Body of pancreas (tissue), 4 donors: ENCODE measurements around the gene TSKS. TPM values are rescaled to one million over a fixed set of nuclear protein-coding genes. Genes with fewer than 3 reads are reported as not detected.

ENCODE experiments used
- ATAC-seq: fragments of 150-250 bp; one replicate; pipeline ENCODE4 v1.9.1; 2016
- DNase-seq, 4 donors: peaks; one replicate each; pipeline ENCODE4 v3.0.0-alpha.2; 2019
- H3K27ac ChIP-seq, 4 donors: fragments of 200-600 bp; sonication (generic); 1 replicate in 3 of 4; 2 replicates in 1 of 4; pipeline versions ENCODE4 v1.5.1 to v1.6.1; 2016 to 2019; ENCODE audit warnings: mild to moderate bottlenecking in 1 of 4, mixed read lengths in 1 of 4, moderate library complexity in 1 of 4
- H3K27me3 ChIP-seq, 2 donors: fragments of 200-600 bp; sonication (generic); one replicate each; pipeline ENCODE4 v1.6.0; 2016; ENCODE audit warnings: mild to moderate bottlenecking in 1 of 2
- H3K36me3 ChIP-seq, 2 donors: fragments of 200-600 bp; sonication (generic); replicated peaks in 1 of 2; 2 replicates each; pipeline ENCODE4 v1.5.1; 2016; ENCODE audit warnings: low read depth in 2 of 2; ENCODE audit not compliant: insufficient read depth in 1 of 2
- H3K4me1 ChIP-seq: fragments of 200-600 bp; sonication (generic); one replicate; pipeline ENCODE4 v1.6.0; 2016
- H3K4me3 ChIP-seq, 2 donors: fragments of 200-600 bp; sonication (generic); 1 replicate in 1 of 2; 2 replicates in 1 of 2; pipeline ENCODE4 v1.5.1; 2016 to 2019
- H3K9me3 ChIP-seq, 3 donors: fragments of 200-600 bp; sonication (generic); 1 replicate in 2 of 3; 2 replicates in 1 of 3; pipeline ENCODE4 v1.5.1; 2016
- POLR2A ChIP-seq, 3 donors: fragments of 450-650 bp; IDR thresholded peaks; one replicate each; pipeline ENCODE4 v1.6.1; 2016; ENCODE audit warnings: antibody characterized with exemption in 3 of 3, mild to moderate bottlenecking in 2 of 3
- WGBS, 2 donors: methylation state at CpG; one replicate each; pipeline ENCODE4 v1.1.5; 2017; 5-methylcytosine and 5-hydroxymethylcytosine counted together
- intact Hi-C: fragments of 100-400 bp; cut with DNase I; formaldehyde crosslinking; loops from one replicate; pipeline ENCODE4 v1.15.1; 2023
- total RNA-seq, 2 donors: library from RNA; depleted of rRNA; stranded (reverse); fragments of >200 nt; gene quantifications; one replicate each; pipeline ENCODE4 v1.1.0, GENCODE V29; 2016
- TF ChIP-seq, protein P1 (sequence below), 7 experiments: fragments of 450-650 bp in 4 of 7; fragments of 200-600 bp in 3 of 7; sonication (generic) in 3 of 7; IDR thresholded peaks; one replicate each; pipeline ENCODE4 v1.5.1; 2016 to 2019; ENCODE audit warnings: antibody characterized with exemption in 7 of 7

The TSKS gene
- total RNA-seq, 2 donors from 2014 or later = 0.52 TPM; not detected in 1

DNA sequence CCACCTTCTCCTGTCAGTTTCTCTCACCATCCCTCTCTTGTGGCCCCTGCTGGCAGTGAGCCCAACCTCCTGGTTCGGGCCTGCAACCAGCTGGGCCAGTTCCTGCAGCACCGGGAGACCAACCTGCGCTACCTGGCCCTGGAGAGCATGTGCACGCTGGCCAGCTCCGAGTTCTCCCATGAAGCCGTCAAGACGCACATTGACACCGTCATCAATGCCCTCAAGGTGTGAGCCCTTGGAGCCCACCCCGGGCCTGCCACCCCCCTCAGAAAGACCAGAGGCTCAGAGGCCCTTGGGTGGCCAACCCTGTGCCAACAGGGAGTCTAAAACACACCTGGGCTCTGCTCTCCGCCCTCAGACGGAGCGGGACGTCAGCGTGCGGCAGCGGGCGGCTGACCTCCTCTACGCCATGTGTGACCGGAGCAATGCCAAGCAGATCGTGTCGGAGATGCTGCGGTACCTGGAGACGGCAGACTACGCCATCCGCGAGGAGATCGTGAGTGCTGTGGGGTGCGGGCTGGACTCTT, 36.2 kb upstream of the TSKS start:
- H3K9me3 ChIP-seq = no peaks in the 10 kb centered on the region
- H3K27ac ChIP-seq = no peak overlapping the region
- no peak for DNase-seq
- no peak for TF ChIP-seq POLR2A (IDR thresholded peaks at IDR 0.05)
- TF ChIP-seq, protein P1, sequence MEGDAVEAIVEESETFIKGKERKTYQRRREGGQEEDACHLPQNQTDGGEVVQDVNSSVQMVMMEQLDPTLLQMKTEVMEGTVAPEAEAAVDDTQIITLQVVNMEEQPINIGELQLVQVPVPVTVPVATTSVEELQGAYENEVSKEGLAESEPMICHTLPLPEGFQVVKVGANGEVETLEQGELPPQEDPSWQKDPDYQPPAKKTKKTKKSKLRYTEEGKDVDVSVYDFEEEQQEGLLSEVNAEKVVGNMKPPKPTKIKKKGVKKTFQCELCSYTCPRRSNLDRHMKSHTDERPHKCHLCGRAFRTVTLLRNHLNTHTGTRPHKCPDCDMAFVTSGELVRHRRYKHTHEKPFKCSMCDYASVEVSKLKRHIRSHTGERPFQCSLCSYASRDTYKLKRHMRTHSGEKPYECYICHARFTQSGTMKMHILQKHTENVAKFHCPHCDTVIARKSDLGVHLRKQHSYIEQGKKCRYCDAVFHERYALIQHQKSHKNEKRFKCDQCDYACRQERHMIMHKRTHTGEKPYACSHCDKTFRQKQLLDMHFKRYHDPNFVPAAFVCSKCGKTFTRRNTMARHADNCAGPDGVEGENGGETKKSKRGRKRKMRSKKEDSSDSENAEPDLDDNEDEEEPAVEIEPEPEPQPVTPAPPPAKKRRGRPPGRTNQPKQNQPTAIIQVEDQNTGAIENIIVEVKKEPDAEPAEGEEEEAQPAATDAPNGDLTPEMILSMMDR (IDR thresholded peaks at IDR 0.05) = no peak
- H3K27me3 ChIP-seq = no peaks in the 10 kb centered on the region
- intact Hi-C loops = no loop called here
- H3K4me1 ChIP-seq = no peaks in the 10 kb centered on the region
- no peak for ATAC-seq
- WGBS, 2 donors = 91 to 93% methylated on average over 26 to 28 of the region's 28 CpGs
- peaks cover 0 to 23% of the 10 kb centered on the region in 2 donors for H3K36me3 ChIP-seq
- no peak overlapping the region for H3K4me3 ChIP-seq

DNA sequence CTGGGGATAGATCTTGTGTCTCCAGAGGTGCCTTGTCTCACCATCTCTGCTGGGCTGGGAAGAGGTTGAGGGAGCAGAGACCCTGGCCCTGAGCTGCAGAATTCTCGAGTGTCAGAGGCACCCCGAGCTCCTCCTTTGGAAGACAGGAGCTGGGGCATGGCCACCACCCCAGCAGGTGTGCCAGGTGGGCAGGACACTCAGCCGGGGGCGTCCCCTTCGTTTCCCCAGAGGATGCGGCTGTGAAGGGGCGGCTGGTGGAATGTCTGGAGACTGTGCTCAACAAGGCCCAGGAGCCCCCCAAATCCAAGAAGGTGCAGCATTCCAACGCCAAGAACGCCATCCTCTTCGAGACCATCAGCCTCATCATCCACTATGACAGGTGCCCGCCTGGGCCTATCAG, 35.5 kb upstream of the TSKS start:
- no peak overlapping the region for H3K4me3 ChIP-seq
- 89% methylated on average over 11 of the region's 11 CpGs; no CpG with 5 or more reads in 1 of the 2 donors for WGBS, 2 donors
- no peaks in the 10 kb centered on the region for H3K4me1 ChIP-seq
- no peak for TF ChIP-seq POLR2A (IDR thresholded peaks at IDR 0.05)
- TF ChIP-seq, protein P1 (IDR thresholded peaks at IDR 0.05) = no peak
- H3K27me3 ChIP-seq = no peaks in the 10 kb centered on the region
- ATAC-seq (no peak), DNase-seq (no peak)
- intact Hi-C loops = no loop called here
- H3K36me3 ChIP-seq = peaks cover 0 to 23% of the 10 kb centered on the region in 2 donors
- no peaks in the 10 kb centered on the region for H3K9me3 ChIP-seq
- H3K27ac ChIP-seq = no peak overlapping the region

DNA sequence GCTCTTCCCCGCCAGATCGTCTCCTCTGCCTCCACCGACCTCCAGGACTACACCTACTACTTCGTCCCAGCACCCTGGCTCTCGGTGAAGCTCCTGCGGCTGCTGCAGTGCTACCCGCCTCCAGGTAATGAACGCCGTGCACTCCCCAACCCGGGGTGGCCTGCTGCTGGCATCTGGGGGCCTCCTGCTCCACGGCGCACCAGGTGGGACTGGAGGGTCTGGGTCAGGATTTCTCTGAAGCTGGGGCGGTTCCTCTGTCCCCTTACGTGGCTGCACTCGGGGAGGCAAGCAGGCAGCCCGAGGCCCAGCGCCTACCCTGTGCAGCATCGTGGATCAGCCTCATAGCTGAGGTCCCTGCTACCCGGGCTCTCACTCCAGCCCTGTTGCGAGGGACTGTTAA, 32.5 kb upstream of the TSKS start:
- WGBS, 2 donors = 94 to 98% methylated on average over 10 to 20 of the region's 20 CpGs
- Histone ChIP-seq H3K27ac (no peak overlapping the region), H3K4me3 (no peak overlapping the region), H3K36me3 (peaks cover 0 to 39% of the 10 kb centered on the region in 2 donors), H3K9me3 (no peaks in the 10 kb centered on the region), H3K27me3 (no peaks in the 10 kb centered on the region), H3K4me1 (no peaks in the 10 kb centered on the region)
- TF ChIP-seq POLR2A (IDR thresholded peaks at IDR 0.05) = no peak
- TF ChIP-seq, protein P1 (IDR thresholded peaks at IDR 0.05) = no peak
- intact Hi-C loops = no loop called here
- DNase-seq (no peak), ATAC-seq (no peak)

DNA sequence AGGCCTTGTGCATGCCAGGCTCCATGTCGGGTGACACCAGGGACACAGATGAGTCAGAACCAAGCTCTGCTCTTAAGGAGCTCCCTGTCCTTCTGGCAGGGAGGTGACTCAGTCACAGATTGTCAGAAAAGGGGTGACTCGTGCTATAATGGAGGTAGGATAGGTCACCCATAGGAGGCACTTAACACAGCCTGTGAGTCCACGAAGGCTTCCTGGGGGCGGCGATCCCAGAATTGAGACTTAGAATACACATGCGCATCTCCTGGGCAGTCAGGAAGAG, 30.4 kb upstream of the TSKS start:
- intact Hi-C loops = no loop called here
- Histone ChIP-seq H3K4me1 (no peaks in the 10 kb centered on the region), H3K27ac (no peak overlapping the region), H3K27me3 (no peaks in the 10 kb centered on the region), H3K4me3 (no peak overlapping the region), H3K36me3 (peaks cover 0 to 35% of the 10 kb centered on the region in 2 donors), H3K9me3 (no peaks in the 10 kb centered on the region)
- 88% methylated on average over 6 of the region's 6 CpGs for WGBS, 2 donors
- TF ChIP-seq, protein P1 (IDR thresholded peaks at IDR 0.05) = no peak
- no peak for TF ChIP-seq POLR2A (IDR thresholded peaks at IDR 0.05)
- no peak for DNase-seq
- no peak for ATAC-seq

DNA sequence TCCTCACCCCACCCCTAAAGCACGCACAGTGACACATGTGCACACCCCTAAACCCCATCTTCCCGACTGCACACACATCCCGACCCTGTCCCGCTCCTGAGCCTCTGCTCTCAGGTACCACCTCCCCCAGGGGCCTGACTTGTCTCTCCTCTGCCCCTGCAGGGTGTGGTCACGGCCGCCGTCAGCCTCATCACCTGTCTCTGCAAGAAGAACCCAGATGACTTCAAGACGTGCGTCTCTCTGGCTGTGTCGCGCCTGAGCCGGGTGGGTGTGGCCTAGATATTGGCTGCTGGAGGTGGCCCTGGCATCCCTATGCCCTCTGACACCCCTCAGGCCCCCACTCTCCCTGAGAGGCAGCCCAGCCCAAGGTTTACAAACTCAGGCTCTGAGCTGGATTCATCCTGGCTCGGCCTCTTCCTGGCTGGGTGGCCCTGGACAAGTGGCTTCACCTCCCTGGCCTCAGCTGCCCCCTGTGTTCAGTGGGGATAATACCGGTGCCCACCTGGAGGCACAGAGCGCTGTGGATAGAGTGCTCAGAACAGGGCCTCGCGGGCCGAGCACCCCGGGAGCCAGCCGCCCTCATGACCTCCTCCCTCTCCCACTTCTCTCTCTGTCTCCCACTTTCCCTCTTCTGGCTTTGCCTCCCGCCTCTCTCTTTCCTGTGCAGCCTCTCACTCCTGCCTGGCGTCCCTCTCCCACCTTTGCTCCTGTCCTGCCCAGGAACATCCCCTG, 29.9 kb upstream of the TSKS start:
- H3K27ac ChIP-seq = no peak overlapping the region
- 94 to 96% methylated on average over 17 to 22 of the region's 22 CpGs for WGBS, 2 donors
- intact Hi-C loops = no loop called here
- ATAC-seq (no peak), DNase-seq (no peak)
- H3K4me3 ChIP-seq = no peak overlapping the region
- no peaks in the 10 kb centered on the region for H3K9me3 ChIP-seq
- no peaks in the 10 kb centered on the region for H3K4me1 ChIP-seq
- H3K27me3 ChIP-seq = no peaks in the 10 kb centered on the region
- TF ChIP-seq, protein P1 (IDR thresholded peaks at IDR 0.05) = no peak
- TF ChIP-seq POLR2A (IDR thresholded peaks at IDR 0.05) = no peak
- H3K36me3 ChIP-seq = peaks cover 0 to 33% of the 10 kb centered on the region in 2 donors
